Stomach smooth muscle (tissue), 2 donors: ENCODE results near the gene TPRKB.
"Not testable (repeated sequence)": the region's sequence is repeated elsewhere in the genome, so short reads cannot be mapped to it uniquely, and the experiment has no call there.

Source experiments
- H3K27ac ChIP-seq: one replicate; pipeline ENCODE4 v1.7.0; 2013; ENCODE audit warnings: mild to moderate bottlenecking, low read length, inconsistent platforms
- H3K27me3 ChIP-seq, 2 donors: one replicate each; pipeline ENCODE4 v1.7.0; 2013; ENCODE audit warnings: low read length in 2 of 2; ENCODE audit not compliant: insufficient read depth in 2 of 2, control insufficient read depth in 1 of 2
- H3K36me3 ChIP-seq, 2 donors: one replicate each; pipeline ENCODE4 v1.7.0; 2013; ENCODE audit warnings: low read length in 2 of 2; ENCODE audit not compliant: control insufficient read depth in 2 of 2, insufficient read depth in 2 of 2
- H3K4me1 ChIP-seq: one replicate; pipeline ENCODE4 v1.7.0; 2013; ENCODE audit warnings: low read length; ENCODE audit not compliant: control insufficient read depth, insufficient read depth
- H3K4me3 ChIP-seq, 2 donors: one replicate each; pipeline ENCODE4 v1.7.0; 2013; ENCODE audit warnings: low read length in 2 of 2
- H3K9ac ChIP-seq, 2 donors: one replicate each; pipeline ENCODE4 v1.7.0; 2013; ENCODE audit warnings: low read length in 2 of 2, mild to moderate bottlenecking in 1 of 2
- H3K9me3 ChIP-seq, 2 donors: one replicate each; pipeline ENCODE4 v1.7.0; 2013; ENCODE audit warnings: low read length in 2 of 2; ENCODE audit not compliant: control insufficient read depth in 2 of 2
- donor health status: healthy.
- donor health status: Pancreatic carcinoma.

The TPRKB gene

DNA sequence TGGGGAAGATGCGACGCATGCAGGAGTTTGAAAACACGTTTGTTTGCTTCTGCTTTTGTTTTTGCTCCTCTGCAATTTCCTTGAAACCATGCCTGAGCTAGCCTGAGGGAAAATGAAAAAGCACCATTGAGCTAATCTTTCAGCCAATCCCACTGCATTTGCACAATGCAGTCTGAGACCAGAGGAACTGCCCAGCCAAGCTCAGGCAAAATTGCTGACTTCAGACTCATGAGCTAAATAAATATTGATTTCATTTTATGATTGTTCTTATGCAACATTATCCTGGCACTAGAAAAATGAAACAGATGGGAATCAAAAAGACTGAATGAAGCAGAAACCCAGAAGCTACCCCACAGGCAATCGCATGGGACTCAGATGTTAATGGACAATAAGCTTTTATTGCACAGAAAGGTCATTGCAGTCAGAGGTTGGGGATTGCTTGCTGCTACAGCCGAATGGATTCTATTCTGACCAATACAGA lies 37.0 kb downstream of the TPRKB start:
- Histone ChIP-seq H3K4me3 (no peak overlapping the region), H3K27me3 (no peaks in the 10 kb centered on the region), H3K27ac (no peak overlapping the region), H3K9ac (no peak overlapping the region), H3K36me3 (no peaks in the 10 kb centered on the region), H3K4me1 (peaks cover 2% of the 10 kb centered on the region), H3K9me3 (no peaks in the 10 kb centered on the region)

DNA sequence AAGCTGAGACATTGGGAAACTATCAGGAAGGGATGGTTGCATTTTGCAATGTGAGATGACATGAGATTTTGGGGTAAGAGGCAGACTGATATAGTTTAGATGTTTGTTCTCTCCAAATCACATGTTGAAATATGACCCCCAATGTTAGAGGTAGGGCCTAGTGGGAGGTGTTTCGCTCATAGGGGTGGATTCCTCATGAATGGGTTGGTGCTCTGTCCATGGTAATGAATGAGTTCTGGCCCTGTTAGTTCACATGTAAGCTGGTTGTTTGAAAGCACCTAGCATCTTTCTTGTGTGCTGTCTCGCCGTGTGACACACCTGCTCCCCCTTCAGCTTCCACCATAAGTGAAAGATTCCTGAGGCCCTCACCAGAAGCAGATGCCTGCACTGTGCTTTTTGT lies 37.7 kb downstream of the TPRKB start:
- Histone ChIP-seq H3K9me3 (no peaks in the 10 kb centered on the region), H3K27ac (no peak overlapping the region), H3K36me3 (no peaks in the 10 kb centered on the region), H3K27me3 (no peaks in the 10 kb centered on the region), H3K9ac (no peak overlapping the region), H3K4me1 (peaks cover 2% of the 10 kb centered on the region), H3K4me3 (no peak overlapping the region)

DNA sequence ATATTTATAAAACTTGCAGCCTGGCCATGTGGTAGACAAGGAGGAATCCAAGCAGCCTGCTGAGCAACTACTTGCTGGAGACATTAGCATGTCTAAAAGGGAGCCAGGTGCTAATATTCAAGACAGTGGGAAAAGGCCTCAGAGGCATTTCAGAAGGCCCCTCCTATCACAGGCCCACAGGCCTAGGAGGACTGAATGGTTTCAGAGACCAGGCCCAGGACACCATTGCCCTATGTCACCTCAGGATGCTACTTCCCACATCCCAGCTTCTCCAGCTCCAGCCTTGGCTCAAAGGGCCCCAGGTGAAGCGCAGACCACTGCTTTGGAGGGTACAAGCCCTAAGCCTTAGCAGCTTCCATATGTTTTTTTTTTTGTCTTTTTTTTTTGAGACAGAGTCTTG lies 39.0 kb downstream of the TPRKB start:
- no peaks in the 10 kb centered on the region for H3K9me3 ChIP-seq
- H3K4me3 ChIP-seq, result no peak overlapping the region
- H3K9ac ChIP-seq, result no peak overlapping the region
- H3K27me3 ChIP-seq, result no peaks in the 10 kb centered on the region
- peaks cover 2% of the 10 kb centered on the region for H3K4me1 ChIP-seq
- no peaks in the 10 kb centered on the region for H3K36me3 ChIP-seq
- no peak overlapping the region for H3K27ac ChIP-seq

DNA sequence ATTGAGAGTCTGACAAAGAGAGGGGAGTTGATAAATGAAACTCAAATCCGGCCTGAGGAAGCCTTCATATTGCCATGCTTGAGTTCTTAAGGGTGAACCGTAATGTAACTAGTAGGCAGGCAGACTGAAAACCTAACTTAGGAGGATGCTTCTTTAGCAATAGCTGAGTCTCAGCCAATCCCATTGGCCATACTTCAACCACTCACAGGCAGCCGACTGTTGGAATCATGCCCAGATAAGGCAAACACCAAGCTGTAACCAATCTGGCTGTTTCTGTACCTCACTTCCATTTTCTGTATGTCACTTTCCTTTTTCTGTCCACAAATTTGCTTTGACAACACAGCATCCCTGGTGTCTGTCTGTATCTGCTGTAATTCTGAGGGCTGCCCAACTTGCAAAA lies 39.5 kb downstream of the TPRKB start:
- H3K9me3 ChIP-seq, result no peaks in the 10 kb centered on the region
- H3K27ac ChIP-seq, result no peak overlapping the region
- H3K9ac ChIP-seq, result no peak overlapping the region
- no peaks in the 10 kb centered on the region for H3K27me3 ChIP-seq
- peaks cover 2% of the 10 kb centered on the region for H3K4me1 ChIP-seq
- H3K4me3 ChIP-seq, result no peak overlapping the region
- no peaks in the 10 kb centered on the region for H3K36me3 ChIP-seq

DNA sequence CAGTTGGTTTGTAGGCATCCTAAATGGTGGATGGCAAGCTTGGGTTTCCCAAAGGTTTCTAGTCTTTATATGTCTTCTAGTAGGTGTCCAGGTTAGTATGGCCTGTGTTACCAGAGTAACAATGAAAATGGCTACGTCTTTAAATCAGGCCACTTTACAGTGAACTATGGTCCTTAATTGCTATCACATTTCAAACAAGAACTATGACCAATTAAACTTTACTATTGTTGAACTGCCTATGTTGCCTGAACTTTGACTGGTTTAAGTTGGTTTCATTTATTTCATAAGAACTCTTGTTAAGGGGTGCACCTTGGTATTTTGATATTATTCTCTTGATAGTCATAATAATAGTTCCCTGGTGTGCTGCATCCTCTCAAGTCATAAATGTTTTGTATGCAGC lies 40.2 kb downstream of the TPRKB start:
- not testable (repeated sequence) for H3K36me3 ChIP-seq, H3K27ac ChIP-seq, H3K4me1 ChIP-seq, H3K9ac ChIP-seq, H3K9me3 ChIP-seq, H3K27me3 ChIP-seq, H3K4me3 ChIP-seq

DNA sequence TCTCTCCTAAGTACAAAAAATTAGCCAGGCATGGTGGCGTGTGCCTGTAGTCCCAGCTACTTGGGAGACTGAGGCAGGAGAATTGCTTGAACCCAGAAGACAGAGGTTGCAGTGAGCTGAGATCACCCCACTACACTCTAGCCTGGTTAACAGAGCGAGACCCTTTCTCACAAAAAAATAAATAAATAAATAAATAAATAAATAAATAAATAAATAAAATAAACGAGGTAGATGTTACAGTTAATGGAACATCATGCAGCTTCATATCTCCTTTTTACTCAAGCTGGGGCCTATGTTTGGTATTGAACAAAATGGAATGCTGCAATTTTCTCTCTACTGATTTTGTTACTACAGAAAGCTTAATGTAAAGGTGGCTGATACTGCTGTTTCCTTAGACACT lies 40.6 kb downstream of the TPRKB start:
- H3K27ac ChIP-seq, H3K27me3 ChIP-seq, H3K9me3 ChIP-seq: not testable (repeated sequence)

DNA sequence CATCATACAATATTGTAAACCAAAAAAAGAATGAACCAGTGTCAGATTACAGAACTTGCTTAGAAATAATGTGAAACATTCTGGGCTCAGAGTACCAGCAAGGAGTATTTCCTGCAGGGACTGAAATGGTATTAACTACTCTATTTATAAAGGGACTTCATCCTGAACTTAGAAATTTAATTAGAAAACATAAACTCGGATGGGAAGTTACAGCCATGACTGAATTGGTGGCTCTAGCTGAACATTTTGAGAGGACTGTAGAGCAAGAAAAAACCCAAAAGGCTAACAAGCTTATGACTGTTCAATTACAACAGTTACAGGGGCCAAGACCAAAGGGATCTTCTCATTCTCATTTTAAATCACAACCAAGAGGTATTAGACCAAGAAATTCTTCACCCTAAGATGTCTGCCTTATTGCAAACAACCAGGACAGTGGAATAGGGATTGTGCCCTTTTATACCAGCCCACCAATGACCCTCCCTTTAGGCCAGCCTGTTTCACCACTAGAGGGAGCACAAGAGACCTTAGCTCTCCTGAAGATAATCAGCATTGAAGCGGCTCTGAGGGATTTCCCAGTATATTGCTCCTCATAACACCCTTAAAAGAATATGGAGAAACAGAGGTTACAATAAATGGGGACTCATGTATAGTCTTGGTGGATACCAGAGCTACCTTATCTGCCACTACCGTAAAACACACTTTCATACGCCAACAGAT lies 46.6 kb downstream of the TPRKB start:
- not testable (repeated sequence) for H3K4me3 ChIP-seq, H3K4me1 ChIP-seq, H3K27me3 ChIP-seq, H3K9ac ChIP-seq, H3K27ac ChIP-seq, H3K36me3 ChIP-seq, H3K9me3 ChIP-seq

More for the DNA sequence above, 40.6 kb downstream of the TPRKB start:
- H3K4me3 ChIP-seq, H3K9ac ChIP-seq, H3K36me3 ChIP-seq, H3K4me1 ChIP-seq: not testable (repeated sequence)

DNA sequence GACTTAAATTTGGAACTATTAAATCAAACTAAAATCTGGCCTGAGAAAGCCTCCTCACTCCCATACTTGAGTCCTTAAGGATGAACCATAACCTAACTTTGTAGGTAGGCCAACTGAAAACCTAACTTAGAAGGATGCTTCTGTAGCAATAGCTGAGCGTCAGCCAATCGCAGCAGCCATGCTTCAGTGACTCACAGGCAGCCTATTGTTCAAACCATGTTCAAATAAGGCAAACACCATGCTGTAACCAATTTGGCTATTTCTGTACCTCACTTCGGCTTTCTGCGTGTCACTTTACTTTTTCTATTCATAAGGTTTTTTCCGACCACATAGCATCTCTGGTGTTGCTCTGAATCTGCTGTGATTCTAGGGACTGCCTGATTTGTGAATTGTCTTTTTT lies 48.7 kb downstream of the TPRKB start:
- H3K27ac ChIP-seq, H3K9ac ChIP-seq, H3K36me3 ChIP-seq, H3K4me3 ChIP-seq, H3K4me1 ChIP-seq, H3K9me3 ChIP-seq, H3K27me3 ChIP-seq: not testable (repeated sequence)

DNA sequence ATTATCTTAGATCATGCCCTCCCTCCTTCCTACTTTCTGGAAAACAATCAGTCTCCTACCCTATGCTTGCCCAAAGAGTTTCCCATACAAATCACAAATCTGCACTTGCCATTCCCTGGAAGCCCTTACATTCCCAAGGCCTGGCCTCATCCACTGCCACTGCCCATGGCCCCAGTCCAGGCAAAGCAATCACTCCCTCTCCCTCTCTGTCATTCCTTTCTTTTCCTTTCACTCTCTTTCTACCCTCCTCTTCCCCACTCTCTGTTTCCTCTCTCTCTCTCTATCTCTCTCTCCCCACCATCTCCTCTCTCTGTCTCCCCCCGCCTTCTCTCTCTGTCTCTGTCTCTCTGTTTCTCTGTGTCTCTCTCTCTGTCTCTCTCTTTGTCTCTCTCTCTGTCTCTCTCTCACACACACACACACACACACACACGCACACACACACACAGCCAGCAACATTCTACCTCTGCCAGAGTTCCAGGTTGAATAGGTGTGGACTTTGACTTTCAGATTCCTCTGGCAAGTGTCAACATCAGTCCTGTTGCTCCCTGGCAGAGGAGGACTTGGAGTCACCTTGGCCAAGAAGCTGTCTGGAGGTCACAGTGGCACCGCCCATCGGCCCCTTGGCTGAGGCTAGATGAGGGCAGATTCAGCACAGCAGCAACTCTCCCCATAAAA lies 51.2 kb downstream of the TPRKB start:
- Histone ChIP-seq H3K36me3 (no peaks in the 10 kb centered on the region), H3K27ac (no peak overlapping the region), H3K27me3 (no peaks in the 10 kb centered on the region), H3K9ac (no peak overlapping the region), H3K4me1 (no peaks in the 10 kb centered on the region), H3K9me3 (no peaks in the 10 kb centered on the region), H3K4me3 (no peak overlapping the region)

DNA sequence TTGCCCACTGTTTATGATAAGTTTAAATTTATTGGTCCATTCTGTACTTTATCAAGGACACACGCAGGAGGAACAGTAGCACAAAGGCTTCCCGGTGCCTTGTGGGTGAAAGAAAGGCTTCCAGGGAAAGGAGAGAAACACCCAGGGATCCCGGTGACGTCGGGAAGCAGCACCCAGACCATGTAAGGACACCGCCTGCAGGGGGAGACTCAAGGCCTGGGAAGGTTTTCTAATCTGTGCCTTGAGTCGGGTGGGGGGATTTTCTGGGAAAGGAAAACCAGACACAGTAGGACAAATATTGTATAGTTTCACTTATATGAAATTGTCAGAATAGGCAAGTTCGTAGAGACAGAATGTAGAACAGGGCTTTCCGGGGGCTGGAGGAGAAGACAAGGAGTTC lies 52.2 kb downstream of the TPRKB start:
- H3K9ac ChIP-seq, H3K27me3 ChIP-seq, H3K36me3 ChIP-seq, H3K4me1 ChIP-seq, H3K4me3 ChIP-seq, H3K27ac ChIP-seq, H3K9me3 ChIP-seq: not testable (repeated sequence)

DNA sequence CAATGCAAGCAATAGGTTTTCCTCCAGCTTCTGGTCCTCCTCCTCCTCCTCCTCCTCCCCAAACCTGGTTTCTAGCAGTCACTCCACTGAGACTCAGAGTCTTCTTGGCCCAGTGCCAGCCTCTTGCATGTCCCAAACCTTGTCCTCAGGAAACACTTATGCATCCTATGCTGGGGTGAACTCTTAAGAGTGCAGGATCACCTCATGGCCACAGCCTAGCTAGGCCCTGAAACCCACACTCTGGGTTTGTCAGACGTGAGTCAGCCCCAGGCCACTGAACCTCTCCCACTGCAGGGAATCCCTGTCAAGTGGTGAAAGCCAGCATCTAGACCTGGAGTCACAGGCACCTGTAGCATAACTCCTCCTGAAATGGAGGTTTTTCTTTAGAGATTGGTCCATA lies 52.8 kb downstream of the TPRKB start:
- H3K36me3 ChIP-seq, H3K9me3 ChIP-seq, H3K27ac ChIP-seq, H3K4me1 ChIP-seq, H3K4me3 ChIP-seq, H3K9ac ChIP-seq, H3K27me3 ChIP-seq: not testable (repeated sequence)
